Suprapubic skin (tissue), 4 donors: ENCODE data around the gene SPECC1.

ENCODE experiments used
- EP300 ChIP-seq: sonication (generic); formaldehyde crosslinking; IDR thresholded peaks from one replicate; pipeline ENCODE4 v1.6.1; 2017; ENCODE audit warnings: antibody characterized with exemption
- POLR2A ChIP-seq, 2 donors: fragments of 450-650 bp; IDR thresholded peaks; one replicate each; pipeline ENCODE4 v1.6.1; 2017; ENCODE audit warnings: antibody characterized with exemption in 2 of 2, mild to moderate bottlenecking in 2 of 2, moderate library complexity in 2 of 2
- POLR2AphosphoS5 ChIP-seq, 3 donors: sonication (generic); formaldehyde crosslinking; IDR thresholded peaks; one replicate each; pipeline ENCODE4 v1.6.1; 2017; ENCODE audit warnings: antibody characterized with exemption in 3 of 3
- TF ChIP-seq, protein P1 (sequence below), 2 donors: fragments of 200-600 bp in 1 of 2; fragments of 450-650 bp in 1 of 2; sonication (generic) in 1 of 2; IDR thresholded peaks; one replicate each; pipeline ENCODE4 v1.5.1; 2016 to 2019; ENCODE audit warnings: antibody characterized with exemption in 2 of 2, mild to moderate bottlenecking in 1 of 2, moderate library complexity in 1 of 2

DNA sequence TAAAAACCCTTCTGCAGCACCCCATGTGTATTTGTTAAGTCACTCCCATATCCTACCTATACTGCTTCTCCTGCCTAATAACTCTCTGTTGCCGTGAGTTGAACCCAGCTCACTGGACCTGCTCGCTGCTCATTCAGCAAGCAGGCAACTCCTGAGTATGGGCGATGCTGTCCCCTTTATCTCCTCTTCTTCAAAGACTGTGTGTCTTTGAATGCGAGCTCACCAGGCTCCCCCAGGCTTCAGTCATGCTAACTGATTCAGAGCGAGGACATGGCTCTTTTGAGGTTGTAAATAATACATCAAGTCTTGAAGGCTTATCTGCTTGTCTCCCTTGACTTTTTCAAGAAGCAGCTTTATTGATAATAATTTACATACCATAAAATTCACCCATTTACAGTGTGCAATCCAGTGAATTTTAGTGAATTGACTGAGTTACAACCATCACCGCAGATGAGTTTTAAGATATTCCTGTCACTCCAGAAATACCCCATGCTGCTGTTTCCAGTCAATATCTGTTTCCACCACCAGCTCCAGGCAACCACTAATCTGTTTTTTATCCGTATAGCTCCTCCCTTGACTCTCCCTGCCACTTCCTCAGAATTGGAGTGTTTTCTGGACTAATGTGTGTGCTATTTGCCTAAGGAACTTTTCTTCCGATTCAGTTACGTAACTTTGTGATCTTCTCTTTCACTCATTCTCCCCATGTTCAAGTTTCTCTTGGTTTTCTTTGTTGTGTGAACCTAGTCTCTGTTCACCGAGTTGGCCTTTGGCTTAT lies 132.2 kb downstream of the SPECC1 start:
- no peak for TF ChIP-seq POLR2AphosphoS5 (IDR thresholded peaks at IDR 0.05)
- TF ChIP-seq POLR2A (IDR thresholded peaks at IDR 0.05): no peak
- TF ChIP-seq EP300: no peak
- TF ChIP-seq, protein P1, sequence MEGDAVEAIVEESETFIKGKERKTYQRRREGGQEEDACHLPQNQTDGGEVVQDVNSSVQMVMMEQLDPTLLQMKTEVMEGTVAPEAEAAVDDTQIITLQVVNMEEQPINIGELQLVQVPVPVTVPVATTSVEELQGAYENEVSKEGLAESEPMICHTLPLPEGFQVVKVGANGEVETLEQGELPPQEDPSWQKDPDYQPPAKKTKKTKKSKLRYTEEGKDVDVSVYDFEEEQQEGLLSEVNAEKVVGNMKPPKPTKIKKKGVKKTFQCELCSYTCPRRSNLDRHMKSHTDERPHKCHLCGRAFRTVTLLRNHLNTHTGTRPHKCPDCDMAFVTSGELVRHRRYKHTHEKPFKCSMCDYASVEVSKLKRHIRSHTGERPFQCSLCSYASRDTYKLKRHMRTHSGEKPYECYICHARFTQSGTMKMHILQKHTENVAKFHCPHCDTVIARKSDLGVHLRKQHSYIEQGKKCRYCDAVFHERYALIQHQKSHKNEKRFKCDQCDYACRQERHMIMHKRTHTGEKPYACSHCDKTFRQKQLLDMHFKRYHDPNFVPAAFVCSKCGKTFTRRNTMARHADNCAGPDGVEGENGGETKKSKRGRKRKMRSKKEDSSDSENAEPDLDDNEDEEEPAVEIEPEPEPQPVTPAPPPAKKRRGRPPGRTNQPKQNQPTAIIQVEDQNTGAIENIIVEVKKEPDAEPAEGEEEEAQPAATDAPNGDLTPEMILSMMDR (IDR thresholded peaks at IDR 0.05): no peak
